GM19468 (cell line): ENCODE measurements around the gene GFY.
"Not testable (repeated sequence)": the region's sequence is repeated elsewhere in the genome, so short reads cannot be mapped to it uniquely, and the experiment has no call there.

Experiments
- ATAC-seq: cut with Tn5 transposase; IDR thresholded peaks from one replicate; pipeline ENCODE4 v1.9.1; 2021; ENCODE audit warnings: mild to moderate bottlenecking, moderate library complexity, moderate number of reproducible peaks; ENCODE audit not compliant: unreplicated experiment; ENCODE audit errors: extremely low read depth

Gene GFY

DNA sequence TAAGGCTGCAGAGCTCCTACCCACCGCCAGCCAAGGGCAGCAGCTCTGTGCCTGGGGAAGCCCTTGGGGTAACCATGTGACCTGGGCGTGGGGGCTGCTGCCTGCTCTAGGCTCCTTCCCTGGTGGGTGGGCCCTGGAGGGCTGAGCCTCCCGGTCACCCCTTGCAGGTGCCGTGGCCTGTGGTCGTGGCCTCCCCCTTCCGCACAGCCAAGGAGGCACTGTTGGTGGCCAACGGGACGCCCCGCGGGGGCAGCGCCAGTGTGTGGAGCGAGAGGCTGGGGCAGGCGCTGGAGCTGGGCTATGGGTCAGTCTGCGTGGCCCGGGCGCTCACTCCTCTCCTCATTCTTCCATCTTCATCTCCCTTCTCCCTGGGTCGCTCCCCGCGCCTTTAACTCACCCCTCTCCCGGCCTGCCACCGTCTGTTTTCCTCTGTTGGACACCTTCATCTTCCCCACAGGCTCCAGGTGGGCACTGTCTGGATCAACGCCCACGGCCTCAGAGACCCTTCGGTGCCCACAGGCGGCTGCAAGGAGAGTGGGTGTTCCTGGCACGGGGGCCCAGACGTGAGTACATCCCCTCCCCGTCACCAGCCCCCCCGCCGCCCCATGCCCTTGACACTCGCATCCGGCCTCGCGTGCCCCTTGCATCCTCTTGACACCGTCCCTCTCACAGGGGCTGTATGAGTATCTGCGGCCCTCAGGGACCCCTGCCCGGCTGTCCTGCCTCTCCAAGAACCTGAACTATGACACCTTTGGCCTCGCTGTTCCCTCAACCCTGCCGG, 39.0 kb downstream of the GFY start:
- ATAC-seq, result no peak

GRCh38 chr19:49465371-49465770, 40.2 kb downstream of the GFY start:
- no peak for ATAC-seq

GRCh38 chr19:49468199-49468598, 43.0 kb downstream of the GFY start:
- no peak for ATAC-seq

DNA sequence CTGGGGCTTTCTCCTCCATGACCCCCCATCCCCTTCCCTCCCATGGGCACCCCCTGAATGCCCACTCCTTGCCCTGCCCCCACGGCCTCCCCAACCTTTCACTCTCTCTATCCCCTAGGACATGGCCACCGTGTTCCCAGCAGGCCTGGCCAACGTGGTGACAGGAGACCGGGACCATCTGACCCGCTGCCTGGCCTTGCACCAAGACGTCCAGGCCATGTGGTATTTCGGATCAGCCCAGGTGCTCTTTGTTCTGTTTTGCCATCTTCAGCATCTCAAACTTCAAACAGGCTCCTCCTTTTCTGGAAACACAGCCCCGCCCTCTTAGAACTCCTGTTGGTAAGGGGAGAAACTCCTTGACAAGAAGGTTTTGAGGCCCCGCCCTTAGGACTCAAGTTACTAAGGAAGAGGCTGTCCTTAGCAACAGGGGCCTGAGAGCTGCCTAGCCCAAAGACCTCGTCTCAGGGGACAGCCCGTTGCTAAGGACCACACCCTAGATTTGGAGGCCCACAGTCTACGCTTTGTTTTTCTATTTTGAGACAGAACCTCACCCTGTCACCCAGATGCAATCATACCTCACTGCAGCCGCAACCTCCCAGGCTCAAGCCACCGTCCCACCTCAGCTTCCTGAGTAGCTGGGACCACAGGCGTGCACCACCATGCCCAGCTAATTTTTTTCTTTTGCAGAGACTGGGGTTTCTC, 43.7 kb downstream of the GFY start:
- ATAC-seq, result no peak

DNA sequence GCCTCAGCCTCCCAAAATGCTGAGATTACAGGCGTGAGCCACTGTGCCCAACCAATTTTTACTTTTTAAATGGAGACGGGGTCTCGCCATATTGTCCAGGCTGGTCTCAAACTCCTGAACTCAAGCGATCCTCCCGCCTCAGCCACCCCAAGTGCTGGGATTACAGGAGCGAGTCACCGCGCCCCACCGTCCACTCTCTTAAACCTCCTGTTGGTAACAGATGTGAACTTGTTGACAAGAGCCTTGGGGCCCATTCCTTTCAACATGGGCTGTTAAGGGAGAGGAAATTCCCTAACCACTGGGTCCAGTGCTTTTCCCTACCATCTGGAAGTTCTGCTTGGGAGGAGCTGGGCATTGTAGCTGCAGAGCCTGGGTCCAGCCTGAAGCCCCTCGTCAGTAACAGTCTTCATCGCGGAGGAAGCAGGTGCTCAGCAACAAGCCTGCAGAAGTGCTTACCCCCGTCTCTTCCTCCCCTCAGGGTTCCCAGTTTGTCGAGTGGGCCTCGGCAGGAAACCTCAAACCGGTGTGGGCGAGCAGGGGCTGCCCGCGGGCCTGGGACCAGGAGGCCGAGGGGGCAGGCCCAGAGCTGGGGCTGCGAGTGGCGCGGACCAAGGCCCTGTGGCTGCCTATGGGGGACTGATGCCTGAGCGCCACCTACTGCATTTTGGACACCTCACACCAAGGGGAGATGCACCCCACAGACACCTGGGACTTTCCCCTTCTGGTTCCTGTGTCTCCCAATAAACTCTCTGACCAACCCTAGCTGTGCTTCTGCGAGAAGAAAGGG, 44.8 kb downstream of the GFY start:
- ATAC-seq, result peak; percentile 53

GRCh38 chr19:49470615-49470978, 45.4 kb downstream of the GFY start:
- no peak for ATAC-seq

DNA sequence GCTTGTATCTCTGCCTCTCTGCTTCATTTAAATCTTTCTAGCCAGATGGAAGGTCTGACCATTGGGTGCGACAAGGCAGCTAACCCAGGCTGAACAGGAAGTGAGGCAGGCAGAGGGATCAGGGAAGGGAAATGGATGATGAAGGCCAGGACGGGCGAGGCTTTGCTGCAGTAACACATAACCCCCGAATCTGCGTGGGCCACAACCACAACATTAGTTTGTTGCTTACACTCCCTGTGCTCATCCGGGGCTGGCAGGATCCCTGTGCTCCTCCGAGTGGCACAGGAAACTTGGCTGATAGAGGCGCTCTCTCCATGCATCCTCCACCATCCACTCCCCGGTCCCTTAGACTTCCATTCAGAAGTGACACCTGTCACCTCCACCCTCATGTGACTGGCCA, 47.7 kb downstream of the GFY start:
- ATAC-seq, result no peak

DNA sequence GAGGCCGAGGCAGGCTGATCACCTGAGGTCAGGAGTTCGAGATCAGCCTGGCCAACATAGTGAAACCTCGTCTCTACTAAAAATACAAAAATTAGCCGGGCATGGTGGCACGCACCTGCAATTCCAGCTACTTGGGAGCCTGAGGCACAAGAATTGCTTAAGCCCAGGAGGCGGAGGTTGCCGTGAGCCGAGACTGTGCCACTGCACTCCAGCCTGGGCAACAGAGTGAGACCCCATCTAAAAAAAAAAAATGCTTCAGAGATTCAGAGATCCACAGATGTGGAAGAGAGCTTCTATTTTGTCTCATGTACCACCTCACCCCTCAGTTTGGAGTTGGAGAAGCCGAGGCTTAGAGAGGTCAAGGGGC, 48.3 kb downstream of the GFY start:
- ATAC-seq, result not testable (repeated sequence)

GRCh38 chr19:49473868-49474541, 48.8 kb downstream of the GFY start, which contains the start of gene FLT3LG:
FLT3LG (plus strand) TSS chr19:49474215; CDS start chr19:49474640, 425 bp downstream.
- ATAC-seq, result no peak

DNA sequence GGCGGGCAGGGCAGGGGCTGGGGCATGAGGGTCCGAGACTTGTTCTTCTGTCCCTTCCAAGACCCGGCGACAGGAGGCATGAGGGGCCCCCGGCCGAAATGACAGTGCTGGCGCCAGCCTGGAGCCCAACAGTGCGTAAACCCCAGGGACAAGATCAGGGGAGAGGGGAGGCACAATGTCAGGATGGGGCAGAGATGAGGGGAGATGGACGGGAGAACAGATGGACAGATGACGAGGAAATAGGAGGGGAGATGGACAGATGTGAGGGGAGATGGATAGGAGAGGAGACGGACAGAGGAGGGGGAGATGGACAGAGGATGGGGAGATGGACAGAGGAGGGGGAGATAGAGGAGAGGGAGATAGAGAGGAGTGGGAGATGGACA, 49.3 kb downstream of the GFY start:
- no peak for ATAC-seq

DNA sequence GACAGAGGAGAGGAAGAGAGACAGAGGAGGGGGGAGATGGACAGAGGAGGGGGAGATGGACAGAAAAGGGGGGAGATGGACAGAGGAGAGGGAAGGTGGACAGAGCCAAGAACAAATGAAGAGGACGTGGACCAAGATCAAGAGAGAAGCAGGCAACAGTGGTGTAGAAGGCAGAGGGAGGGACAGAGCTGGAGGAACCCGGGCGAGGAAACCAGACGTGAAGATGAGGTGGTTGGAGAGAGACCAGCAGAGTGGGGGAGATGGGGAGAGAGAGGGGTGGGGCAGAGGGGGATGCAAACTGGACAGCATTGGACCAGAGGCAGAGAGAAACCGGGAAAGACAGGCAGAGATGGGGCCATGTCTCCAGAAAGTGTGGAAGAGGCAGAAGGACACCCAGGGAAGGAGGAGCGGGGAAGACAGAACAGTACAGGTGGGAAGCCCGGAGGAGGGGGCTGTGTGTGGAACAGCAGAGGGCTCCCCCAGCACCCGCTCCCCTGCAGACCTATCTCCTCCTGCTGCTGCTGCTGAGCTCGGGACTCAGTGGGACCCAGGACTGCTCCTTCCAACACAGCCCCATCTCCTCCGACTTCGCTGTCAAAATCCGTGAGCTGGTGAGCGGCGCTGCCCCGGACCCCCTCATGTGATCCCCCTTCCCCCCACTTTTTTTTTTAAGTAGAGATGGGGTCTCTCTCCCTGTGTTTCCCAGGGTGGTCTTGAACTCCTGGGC, 50.2 kb downstream of the GFY start:
- ATAC-seq, result no peak

GRCh38 chr19:49475995-49476880, 51.0 kb downstream of the GFY start:
- ATAC-seq, result no peak
